ENCODE results near the gene HSPA12A. TPM values are rescaled to one million over a fixed set of nuclear protein-coding genes. Genes with fewer than 3 reads are reported as not detected.

Gene HSPA12A
- total and polyA plus RNA-seq, 7 experiments from 2014 or later = 0.06 to 0.07 TPM; not detected in 5

DNA sequence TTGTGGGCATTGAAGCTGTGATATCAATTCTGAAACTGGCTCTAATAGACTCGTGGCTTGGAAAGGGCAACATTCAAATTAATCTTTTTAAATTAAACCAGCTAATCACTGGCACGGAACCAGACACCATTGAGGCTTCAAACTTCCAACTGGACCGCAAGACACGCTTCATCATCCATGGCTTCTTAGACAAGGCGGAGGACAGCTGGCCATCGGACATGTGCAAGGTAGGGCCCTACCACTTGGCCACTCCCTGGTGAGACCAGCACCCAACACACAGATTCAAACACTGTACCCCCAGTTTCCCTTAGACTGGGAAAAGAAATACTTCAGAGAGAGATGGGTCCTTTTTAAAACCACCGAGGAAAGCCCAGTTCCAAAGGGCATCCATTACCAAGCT lies 116.5 kb downstream of the HSPA12A start:
- DNase-seq (no peak), ATAC-seq (no peak)
- intact Hi-C loops (cut with micrococcal nuclease) = no loop called here
- ChIA-PET POLR2A (no interaction called here), CTCF (no interaction called here)
- Histone ChIP-seq H3K4me1 (ENCODE audit: control insufficient read depth in 2 of 2, insufficient read depth in 2 of 2, low read length in 2 of 2) (no peaks in the 10 kb centered on the region), H3K4me3 (ENCODE audit: low read length) (no peak overlapping the region), H3K27ac (ENCODE audit: low read depth, low read length) (no peak overlapping the region), H3K36me3 (ENCODE audit: control insufficient read depth in 2 of 3, insufficient read depth in 3 of 3, low read length in 3 of 3) (no peaks in the 10 kb centered on the region), H3K27me3 (ENCODE audit: control insufficient read depth in 2 of 2, insufficient read depth in 2 of 2, low read length in 2 of 2) (no peaks in the 10 kb centered on the region), H3K9me3 (ENCODE audit: control insufficient read depth in 2 of 3, low read length in 3 of 3) (no peaks in the 10 kb centered on the region)
- H3K27ac Mint-ChIP-seq = no peak overlapping the region
- no peak overlapping the region for H3K4me3 Mint-ChIP-seq
- peaks cover 13 to 72% (median 32%) of the 10 kb centered on the region in 5 donors for H3K27me3 Mint-ChIP-seq
- H3K9me3 Mint-ChIP-seq = peaks cover 0 to 1% (median 0%) of the 10 kb centered on the region in 11 donors
- no peaks in the 10 kb centered on the region for H3K36me3 Mint-ChIP-seq
- H3K4me1 Mint-ChIP-seq = peaks cover 0 to 6% (median 0%) of the 10 kb centered on the region in 7 donors

DNA sequence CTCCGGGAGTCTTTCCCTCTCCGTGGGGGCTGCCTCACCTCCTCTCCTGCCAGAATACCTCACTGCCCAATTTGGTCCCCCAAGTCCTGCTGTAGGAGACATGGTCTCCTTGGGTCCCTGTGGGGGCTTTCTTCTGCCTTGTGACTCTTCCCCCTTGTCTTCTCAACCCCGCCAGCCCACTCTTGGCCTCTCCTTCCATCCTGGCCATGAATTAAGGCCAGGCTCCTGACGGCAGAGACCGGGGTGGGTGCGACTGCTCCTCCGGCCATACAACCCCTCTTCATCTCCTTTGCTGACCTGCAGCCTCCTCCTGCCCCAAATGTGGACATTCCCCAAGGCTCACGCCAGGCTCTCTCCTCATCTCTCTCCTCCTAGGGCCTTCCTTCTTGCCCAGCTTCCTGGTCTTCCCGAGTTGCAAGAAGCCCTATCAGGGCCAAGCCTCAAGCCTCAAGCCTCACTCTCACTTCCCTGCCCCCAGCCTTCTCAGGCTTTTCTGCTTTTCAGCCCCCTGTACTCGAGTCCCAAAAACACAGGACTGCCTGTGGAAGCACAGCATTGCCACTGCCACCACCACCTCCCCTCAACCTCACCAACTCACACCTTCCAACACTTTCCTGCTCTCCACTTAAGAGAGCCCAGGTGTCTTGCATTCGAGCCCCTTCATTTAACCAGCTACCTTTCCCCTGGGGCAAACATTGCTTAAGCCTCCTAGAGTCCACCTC lies 120.3 kb downstream of the HSPA12A start:
- Histone ChIP-seq H3K9me3 (ENCODE audit: control insufficient read depth in 2 of 3, low read length in 3 of 3) (no peaks in the 10 kb centered on the region), H3K27ac (ENCODE audit: low read depth, low read length) (no peak overlapping the region), H3K4me3 (ENCODE audit: low read length) (no peak overlapping the region), H3K4me1 (ENCODE audit: control insufficient read depth in 2 of 2, insufficient read depth in 2 of 2, low read length in 2 of 2) (no peaks in the 10 kb centered on the region), H3K27me3 (ENCODE audit: control insufficient read depth in 2 of 2, insufficient read depth in 2 of 2, low read length in 2 of 2) (no peaks in the 10 kb centered on the region), H3K36me3 (ENCODE audit: control insufficient read depth in 2 of 3, insufficient read depth in 3 of 3, low read length in 3 of 3) (no peaks in the 10 kb centered on the region)
- intact Hi-C loops (cut with micrococcal nuclease) = no loop called here
- POLR2A ChIA-PET = no interaction called here
- peaks cover 4 to 53% (median 35%) of the 10 kb centered on the region in 5 donors for H3K27me3 Mint-ChIP-seq
- CTCF ChIA-PET = no interaction called here
- peaks cover 0 to 4% (median 0%) of the 10 kb centered on the region in 11 donors for H3K9me3 Mint-ChIP-seq
- peaks cover 0 to 6% (median 0%) of the 10 kb centered on the region in 7 donors for H3K4me1 Mint-ChIP-seq
- no peak overlapping the region for H3K4me3 Mint-ChIP-seq
- ATAC-seq = no peak
- no peaks in the 10 kb centered on the region for H3K36me3 Mint-ChIP-seq
- no peak for DNase-seq
- H3K27ac Mint-ChIP-seq = no peak overlapping the region

DNA sequence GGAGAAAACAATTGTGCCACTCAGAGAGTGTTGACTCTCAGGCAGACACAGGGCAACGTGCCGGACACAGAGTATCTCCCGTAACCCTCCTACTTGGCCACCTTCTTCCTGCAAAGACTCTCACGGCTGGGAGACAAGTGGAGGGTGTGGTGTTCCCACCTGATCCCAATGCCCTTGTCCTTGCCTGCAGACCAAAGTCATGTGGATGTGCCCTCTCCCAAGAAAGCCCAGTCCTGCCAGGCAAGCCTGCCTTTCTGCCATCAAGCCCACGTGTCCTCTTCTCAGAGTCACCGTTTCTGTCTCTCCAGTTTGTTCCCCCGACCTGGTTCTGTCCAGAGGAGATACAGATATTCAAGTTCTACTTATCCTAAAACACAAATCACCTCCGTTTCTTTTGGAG lies 120.9 kb downstream of the HSPA12A start:
- Mint-ChIP-seq H3K9me3 (peaks cover 0 to 4% (median 0%) of the 10 kb centered on the region in 11 donors), H3K4me3 (no peak overlapping the region), H3K36me3 (no peaks in the 10 kb centered on the region), H3K27me3 (peaks cover 1 to 47% (median 29%) of the 10 kb centered on the region in 5 donors), H3K4me1 (peaks cover 0 to 6% (median 0%) of the 10 kb centered on the region in 7 donors), H3K27ac (no peak overlapping the region)
- Histone ChIP-seq H3K27ac (ENCODE audit: low read depth, low read length) (no peak overlapping the region), H3K9me3 (ENCODE audit: control insufficient read depth in 2 of 3, low read length in 3 of 3) (no peaks in the 10 kb centered on the region), H3K27me3 (ENCODE audit: control insufficient read depth in 2 of 2, insufficient read depth in 2 of 2, low read length in 2 of 2) (no peaks in the 10 kb centered on the region), H3K4me3 (ENCODE audit: low read length) (no peak overlapping the region), H3K36me3 (ENCODE audit: control insufficient read depth in 2 of 3, insufficient read depth in 3 of 3, low read length in 3 of 3) (no peaks in the 10 kb centered on the region), H3K4me1 (ENCODE audit: control insufficient read depth in 2 of 2, insufficient read depth in 2 of 2, low read length in 2 of 2) (no peaks in the 10 kb centered on the region)
- ChIA-PET POLR2A (no interaction called here), CTCF (no interaction called here)
- DNase-seq (no peak), ATAC-seq (no peak)
- intact Hi-C loops (cut with micrococcal nuclease) = no loop called here

Other genes with a start within 250 kb of the HSPA12A start
- not detected for gene PNLIP, start 196.6 kb downstream of the HSPA12A start, total RNA-seq
- gene PNLIP, start 196.6 kb downstream of the HSPA12A start, polyA plus RNA-seq = not detected
- gene PNLIPRP1, start 151.6 kb downstream of the HSPA12A start, total RNA-seq = not detected
- gene PNLIPRP1, start 151.6 kb downstream of the HSPA12A start, polyA plus RNA-seq = not detected
- not detected for gene PNLIPRP2, start 121.6 kb downstream of the HSPA12A start, total RNA-seq
- gene PNLIPRP2, start 121.6 kb downstream of the HSPA12A start, polyA plus RNA-seq = not detected
- gene ENO4, start 106.9 kb upstream of the HSPA12A start, total RNA-seq = not detected
- not detected for gene ENO4, start 106.9 kb upstream of the HSPA12A start, polyA plus RNA-seq

Measured in naive thymus-derived CD4-positive, alpha-beta T cell (primary cell).